Measurements from ENCODE around the gene RNFT2. TPM values are rescaled to one million over a fixed set of nuclear protein-coding genes. Genes with fewer than 3 reads are reported as not detected.
"Not testable (repeated sequence)": the region's sequence is repeated elsewhere in the genome, so short reads cannot be mapped to it uniquely, and the experiment has no call there.

Gene RNFT2
- polyA plus RNA-seq, 1 donor (not counting 4 experiments of a cell fraction or from before 2014, with no cell fraction given), result 0.96 TPM

DNA sequence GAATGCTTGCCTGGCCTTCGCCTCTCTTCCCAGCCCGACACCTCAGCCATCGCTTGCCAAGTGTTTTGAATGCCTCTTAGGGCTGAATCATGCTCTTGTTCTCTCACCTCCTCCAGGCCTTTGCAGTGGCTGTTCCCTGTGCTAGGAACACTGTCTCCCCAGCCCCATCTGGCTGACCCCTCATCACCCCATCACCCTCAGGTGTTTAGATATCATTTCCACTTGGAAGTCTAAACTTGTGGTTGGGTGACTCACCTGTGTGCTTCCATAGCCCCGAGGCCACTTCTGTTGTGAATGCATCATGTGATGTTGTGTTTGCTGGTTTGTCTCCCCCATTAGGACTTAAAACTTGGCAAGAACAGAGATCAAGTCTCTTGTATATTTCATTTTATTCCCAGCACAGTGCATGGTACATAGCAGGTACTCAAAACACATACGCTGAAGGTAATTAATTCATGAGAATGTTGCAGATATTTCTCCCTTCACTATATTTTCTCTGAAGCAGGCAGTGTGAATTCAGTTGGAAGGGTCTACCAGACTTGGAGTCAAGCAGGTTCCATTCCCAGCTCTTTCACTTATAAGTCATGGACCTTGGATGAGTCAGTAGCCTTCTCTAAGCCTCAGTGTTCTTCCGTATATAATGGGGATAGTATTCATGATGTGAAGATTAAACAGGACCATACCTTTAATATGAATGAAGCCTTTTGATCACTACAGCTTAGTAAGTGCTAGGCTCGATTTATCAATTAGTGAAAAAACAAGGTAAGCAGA is 75.3 kb downstream of the RNFT2 start:
- no peaks in the 10 kb centered on the region for H3K36me3 ChIP-seq (ENCODE audit: control insufficient read depth in 2 of 2, extremely low read depth in 1 of 2, insufficient read depth in 2 of 2, low read length in 2 of 2)
- no peaks in the 10 kb centered on the region for H3K9me3 ChIP-seq (ENCODE audit: control insufficient read depth, low read depth, low read length)
- H3K4me2 ChIP-seq (ENCODE audit: control insufficient read depth, extremely low read depth, insufficient read depth, low read depth, low read length), result no peak overlapping the region
- FAIRE-seq (peak; percentile 96), DNase-seq (ENCODE audit: low read depth, low spot score) (peak; percentile 94)
- H3K9me1 ChIP-seq (ENCODE audit: control insufficient read depth, extremely low read depth, insufficient read depth, low read length), result no peaks in the 10 kb centered on the region
- H3K4me1 ChIP-seq (ENCODE audit: control insufficient read depth, extremely low read depth, insufficient read depth, low read length), result peaks cover 13% of the 10 kb centered on the region
- H3K79me2 ChIP-seq (ENCODE audit: control insufficient read depth, insufficient read depth, low read length), result no peaks in the 10 kb centered on the region
- H2AFZ ChIP-seq (ENCODE audit: control insufficient read depth, low read length), result no peak overlapping the region
- peaks cover 11% of the 10 kb centered on the region for H3K27me3 ChIP-seq (ENCODE audit: control insufficient read depth, extremely low read depth, insufficient read depth, low read length)
- H3K4me3 ChIP-seq (ENCODE audit: control insufficient read depth in 2 of 3, extremely low read depth in 1 of 3, insufficient read depth in 2 of 3, low read depth in 1 of 3, low read length in 3 of 3), result no peak overlapping the region
- TF ChIP-seq, protein P1, sequence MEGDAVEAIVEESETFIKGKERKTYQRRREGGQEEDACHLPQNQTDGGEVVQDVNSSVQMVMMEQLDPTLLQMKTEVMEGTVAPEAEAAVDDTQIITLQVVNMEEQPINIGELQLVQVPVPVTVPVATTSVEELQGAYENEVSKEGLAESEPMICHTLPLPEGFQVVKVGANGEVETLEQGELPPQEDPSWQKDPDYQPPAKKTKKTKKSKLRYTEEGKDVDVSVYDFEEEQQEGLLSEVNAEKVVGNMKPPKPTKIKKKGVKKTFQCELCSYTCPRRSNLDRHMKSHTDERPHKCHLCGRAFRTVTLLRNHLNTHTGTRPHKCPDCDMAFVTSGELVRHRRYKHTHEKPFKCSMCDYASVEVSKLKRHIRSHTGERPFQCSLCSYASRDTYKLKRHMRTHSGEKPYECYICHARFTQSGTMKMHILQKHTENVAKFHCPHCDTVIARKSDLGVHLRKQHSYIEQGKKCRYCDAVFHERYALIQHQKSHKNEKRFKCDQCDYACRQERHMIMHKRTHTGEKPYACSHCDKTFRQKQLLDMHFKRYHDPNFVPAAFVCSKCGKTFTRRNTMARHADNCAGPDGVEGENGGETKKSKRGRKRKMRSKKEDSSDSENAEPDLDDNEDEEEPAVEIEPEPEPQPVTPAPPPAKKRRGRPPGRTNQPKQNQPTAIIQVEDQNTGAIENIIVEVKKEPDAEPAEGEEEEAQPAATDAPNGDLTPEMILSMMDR (optimal IDR thresholded peaks at IDR 0.05 in 1 of 3, IDR thresholded peaks at IDR 0.05 in 1 of 3, conservative IDR thresholded peaks at IDR 0.05 in 1 of 3; ENCODE audit: extremely low read depth in 1 of 3, insufficient read depth in 2 of 3, low read length in 3 of 3), result no peak
- no peak for TF ChIP-seq EZH2 (IDR thresholded peaks at IDR 0.05; ENCODE audit: low read length)
- dilution Hi-C loops (cut with MboI; ENCODE audit: extremely low pct_ligation_motif_present, low sequenced_read_pairs), result no loop called here
- H3K9ac ChIP-seq (ENCODE audit: control insufficient read depth, extremely low read depth, insufficient read depth, low read length), result no peak overlapping the region
- H3K27ac ChIP-seq (ENCODE audit: control insufficient read depth, insufficient read depth, low read length), result no peak overlapping the region
- H4K20me1 ChIP-seq (ENCODE audit: control insufficient read depth, extremely low read depth, insufficient read depth, low read length), result peaks cover 3% of the 10 kb centered on the region

DNA sequence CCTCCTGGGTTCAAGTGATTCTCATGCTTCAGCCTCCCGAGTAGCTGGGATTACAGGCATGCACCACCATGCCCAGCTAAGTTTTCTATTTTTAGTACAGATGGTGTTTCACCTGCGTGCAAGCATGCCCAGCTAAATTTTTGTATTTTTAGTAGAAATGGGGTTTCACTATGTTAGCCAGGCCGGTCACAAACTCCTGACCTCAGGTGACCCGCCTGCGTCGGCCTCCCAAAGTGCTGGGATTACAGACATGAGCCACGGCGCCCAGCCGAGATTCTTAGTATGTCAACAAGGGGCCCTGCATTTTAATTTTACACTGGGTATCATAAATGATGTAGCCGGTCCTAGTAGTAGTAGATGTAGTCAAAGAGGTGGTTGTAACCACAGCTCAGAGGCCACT is 76.7 kb downstream of the RNFT2 start:
- H4K20me1 ChIP-seq (ENCODE audit: control insufficient read depth, extremely low read depth, insufficient read depth, low read length); H3K27ac ChIP-seq (ENCODE audit: control insufficient read depth, insufficient read depth, low read length); H3K4me2 ChIP-seq (ENCODE audit: control insufficient read depth, extremely low read depth, insufficient read depth, low read depth, low read length); H3K4me3 ChIP-seq (ENCODE audit: control insufficient read depth in 2 of 3, extremely low read depth in 1 of 3, insufficient read depth in 2 of 3, low read depth in 1 of 3, low read length in 3 of 3); H3K9ac ChIP-seq (ENCODE audit: control insufficient read depth, extremely low read depth, insufficient read depth, low read length); FAIRE-seq; H3K27me3 ChIP-seq (ENCODE audit: control insufficient read depth, extremely low read depth, insufficient read depth, low read length); H2AFZ ChIP-seq (ENCODE audit: control insufficient read depth, low read length); H3K36me3 ChIP-seq (ENCODE audit: control insufficient read depth in 2 of 2, extremely low read depth in 1 of 2, insufficient read depth in 2 of 2, low read length in 2 of 2); H3K9me1 ChIP-seq (ENCODE audit: control insufficient read depth, extremely low read depth, insufficient read depth, low read length); H3K9me3 ChIP-seq (ENCODE audit: control insufficient read depth, low read depth, low read length); dilution Hi-C loops (cut with MboI; ENCODE audit: extremely low pct_ligation_motif_present, low sequenced_read_pairs); H3K79me2 ChIP-seq (ENCODE audit: control insufficient read depth, insufficient read depth, low read length); DNase-seq (ENCODE audit: low read depth, low spot score): not testable (repeated sequence)
- peaks cover 18% of the 10 kb centered on the region for H3K4me1 ChIP-seq (ENCODE audit: control insufficient read depth, extremely low read depth, insufficient read depth, low read length)

All from keratinocyte (primary cell).